Mesenchymal stem cell (in vitro differentiated cells and primary cell): ENCODE data around the gene MANEA.

ENCODE experiments used
- DNase-seq: peaks from one replicate; pipeline ENCODE4 v3.0.0-alpha.2; 2013
- H2AFZ ChIP-seq: one replicate; pipeline ENCODE4 v1.6.1; 2013; ENCODE audit warnings: low read depth, mild to moderate bottlenecking, control low read depth, inconsistent platforms, low read length, moderate library complexity
- H2AK5ac ChIP-seq: 2 replicates; pipeline ENCODE4 v1.6.1; 2013; ENCODE audit warnings: low read length, moderate library complexity, mild to moderate bottlenecking, inconsistent platforms; ENCODE audit not compliant: severe bottlenecking
- H2BK120ac ChIP-seq: one replicate; pipeline ENCODE4 v1.6.1; 2013; ENCODE audit warnings: low read depth, mild to moderate bottlenecking, inconsistent platforms, low read length, moderate library complexity
- H2BK12ac ChIP-seq, 2 experiments: one replicate each; pipeline ENCODE4 v1.6.1; 2013; ENCODE audit warnings: inconsistent platforms in 2 of 2, low read length in 2 of 2, mild to moderate bottlenecking in 2 of 2, moderate library complexity in 2 of 2, control low read depth in 1 of 2
- H2BK15ac ChIP-seq: one replicate; pipeline ENCODE4 v1.6.1; 2013; ENCODE audit warnings: mild to moderate bottlenecking, low read depth, inconsistent platforms; ENCODE audit not compliant: poor library complexity, severe bottlenecking
- H2BK5ac ChIP-seq: 2 replicates; pipeline ENCODE4 v1.6.1; 2013; ENCODE audit warnings: low read depth, mild to moderate bottlenecking, low read length, control low read depth, inconsistent platforms; ENCODE audit not compliant: poor library complexity, severe bottlenecking
- H3K14ac ChIP-seq, 2 experiments: one replicate each; pipeline ENCODE4 v1.6.1; 2013; ENCODE audit warnings: inconsistent platforms in 2 of 2, low read length in 2 of 2, control low read depth in 1 of 2, mild to moderate bottlenecking in 1 of 2, moderate library complexity in 1 of 2
- H3K18ac ChIP-seq, 2 experiments: one replicate each; pipeline ENCODE4 v1.6.1; 2013; ENCODE audit warnings: inconsistent platforms in 2 of 2, low read length in 2 of 2, control low read depth in 1 of 2, low read depth in 1 of 2, mild to moderate bottlenecking in 1 of 2
- H3K23ac ChIP-seq, 2 experiments: one replicate each; pipeline ENCODE4 v1.6.1; 2013; ENCODE audit warnings: inconsistent platforms in 2 of 2, low read length in 2 of 2, mild to moderate bottlenecking in 2 of 2, moderate library complexity in 2 of 2, control low read depth in 1 of 2
- H3K27ac ChIP-seq: 2 replicates; pipeline ENCODE4 v1.5.1; 2013; ENCODE audit warnings: mild to moderate bottlenecking, moderate library complexity, low read length, control low read depth, inconsistent platforms; ENCODE audit not compliant: poor library complexity, severe bottlenecking
- H3K27me3 ChIP-seq, 2 experiments: 2 replicates each; pipeline versions ENCODE4 v1.6.1 to v1.7.0; 2013; ENCODE audit warnings: low read length in 2 of 2, mild to moderate bottlenecking in 2 of 2, moderate library complexity in 2 of 2, control low read depth in 1 of 2, inconsistent platforms in 1 of 2; ENCODE audit not compliant: control insufficient read depth in 1 of 2, insufficient read depth in 1 of 2
- H3K36me3 ChIP-seq, 2 experiments: 2 replicates each; pipeline versions ENCODE4 v1.6.1 to v1.7.0; 2013; ENCODE audit warnings: low read length in 2 of 2, control low read depth in 1 of 2, inconsistent platforms in 1 of 2, low read depth in 1 of 2, mild to moderate bottlenecking in 1 of 2; ENCODE audit not compliant: insufficient read depth in 2 of 2, control insufficient read depth in 1 of 2
- H3K4ac ChIP-seq, 2 experiments: one replicate each; pipeline ENCODE4 v1.6.1; 2013; ENCODE audit warnings: inconsistent platforms in 2 of 2, low read length in 2 of 2, mild to moderate bottlenecking in 2 of 2, moderate library complexity in 2 of 2, control low read depth in 1 of 2, low read depth in 1 of 2
- H3K4me1 ChIP-seq: 2 replicates; pipeline ENCODE4 v1.6.1; 2013; ENCODE audit warnings: low read depth, low read length, control low read depth; ENCODE audit not compliant: control insufficient read depth, insufficient read depth
- H3K4me2 ChIP-seq: 2 replicates; pipeline ENCODE4 v1.6.1; 2013; ENCODE audit warnings: low read length, mild to moderate bottlenecking, inconsistent platforms; ENCODE audit not compliant: poor library complexity, severe bottlenecking
- H3K4me3 ChIP-seq, 2 experiments: 2 replicates each; pipeline versions ENCODE4 v1.5.1 to v1.7.0; 2013; ENCODE audit warnings: low read length in 2 of 2, mild to moderate bottlenecking in 2 of 2, control low read depth in 1 of 2, low read depth in 1 of 2; ENCODE audit not compliant: insufficient read depth in 1 of 2
- H3K79me1 ChIP-seq: replicated peaks from 2 replicates; pipeline ENCODE4 v1.6.1; 2013; ENCODE audit warnings: mild to moderate bottlenecking, control low read depth, low read length, inconsistent platforms; ENCODE audit not compliant: poor library complexity, severe bottlenecking
- H3K9ac ChIP-seq: 2 replicates; pipeline ENCODE4 v1.7.0; 2013; ENCODE audit warnings: mild to moderate bottlenecking, low read length, moderate library complexity
- H3K9me3 ChIP-seq: 2 replicates; pipeline ENCODE4 v1.7.0; 2013; ENCODE audit warnings: mild to moderate bottlenecking, low read length; ENCODE audit not compliant: control insufficient read depth
- H4K8ac ChIP-seq: one replicate; pipeline ENCODE4 v1.6.1; 2013; ENCODE audit warnings: inconsistent platforms, mild to moderate bottlenecking, low read length, moderate library complexity
- H4K91ac ChIP-seq: one replicate; pipeline ENCODE4 v1.6.1; 2013; ENCODE audit warnings: mild to moderate bottlenecking, low read length, inconsistent platforms
- WGBS: methylation state at CpG from one replicate; pipeline ENCODE4 v1.1.7; 2013; ENCODE audit warnings: mixed read lengths; 5-methylcytosine and 5-hydroxymethylcytosine counted together

Gene MANEA

GRCh38 chr6:95614094-95614493 is 36.8 kb downstream of the MANEA start:
- Histone ChIP-seq H2AK5ac (no peak overlapping the region), H3K9me3 (no peaks in the 10 kb centered on the region), H3K79me1 (no peaks in the 10 kb centered on the region), H3K4me2 (no peak overlapping the region), H3K27me3 (no peaks in the 10 kb centered on the region), H3K4ac (no peak overlapping the region), H3K36me3 (no peaks in the 10 kb centered on the region), H4K8ac (no peak overlapping the region), H3K27ac (no peak overlapping the region), H2BK12ac (no peak overlapping the region), H2BK5ac (no peak overlapping the region), H3K18ac (no peak overlapping the region), H3K4me1 (no peaks in the 10 kb centered on the region), H4K91ac (no peak overlapping the region), H2BK15ac (no peak overlapping the region), H3K23ac (no peak overlapping the region), H3K14ac (no peak overlapping the region), H2AFZ (no peak overlapping the region), H3K9ac (no peak overlapping the region), H3K4me3 (no peak overlapping the region), H2BK120ac (no peak overlapping the region)
- WGBS: no CpG with 5 or more reads among the region's 3 CpGs
- DNase-seq: no peak

GRCh38 chr6:95629551-95629950 is 52.2 kb downstream of the MANEA start:
- H2AK5ac ChIP-seq: no peak overlapping the region
- H3K14ac ChIP-seq: no peak overlapping the region
- H3K27me3 ChIP-seq: no peaks in the 10 kb centered on the region
- H2BK12ac ChIP-seq: no peak overlapping the region
- no peak for DNase-seq
- H3K79me1 ChIP-seq: no peaks in the 10 kb centered on the region
- H3K27ac ChIP-seq: no peak overlapping the region
- H3K36me3 ChIP-seq: no peaks in the 10 kb centered on the region
- no peak overlapping the region for H2BK120ac ChIP-seq
- H3K4me3 ChIP-seq: no peak overlapping the region
- H2AFZ ChIP-seq: no peak overlapping the region
- no peak overlapping the region for H3K23ac ChIP-seq
- H3K9ac ChIP-seq: no peak overlapping the region
- no peak overlapping the region for H4K91ac ChIP-seq
- no peak overlapping the region for H2BK15ac ChIP-seq
- no peak overlapping the region for H3K4ac ChIP-seq
- WGBS: 88% methylated on average over 2 of the region's 2 CpGs
- no peak overlapping the region for H3K18ac ChIP-seq
- H3K4me1 ChIP-seq: no peaks in the 10 kb centered on the region
- peaks cover 4% of the 10 kb centered on the region for H3K9me3 ChIP-seq
- no peak overlapping the region for H2BK5ac ChIP-seq
- H3K4me2 ChIP-seq: no peak overlapping the region
- H4K8ac ChIP-seq: no peak overlapping the region

DNA sequence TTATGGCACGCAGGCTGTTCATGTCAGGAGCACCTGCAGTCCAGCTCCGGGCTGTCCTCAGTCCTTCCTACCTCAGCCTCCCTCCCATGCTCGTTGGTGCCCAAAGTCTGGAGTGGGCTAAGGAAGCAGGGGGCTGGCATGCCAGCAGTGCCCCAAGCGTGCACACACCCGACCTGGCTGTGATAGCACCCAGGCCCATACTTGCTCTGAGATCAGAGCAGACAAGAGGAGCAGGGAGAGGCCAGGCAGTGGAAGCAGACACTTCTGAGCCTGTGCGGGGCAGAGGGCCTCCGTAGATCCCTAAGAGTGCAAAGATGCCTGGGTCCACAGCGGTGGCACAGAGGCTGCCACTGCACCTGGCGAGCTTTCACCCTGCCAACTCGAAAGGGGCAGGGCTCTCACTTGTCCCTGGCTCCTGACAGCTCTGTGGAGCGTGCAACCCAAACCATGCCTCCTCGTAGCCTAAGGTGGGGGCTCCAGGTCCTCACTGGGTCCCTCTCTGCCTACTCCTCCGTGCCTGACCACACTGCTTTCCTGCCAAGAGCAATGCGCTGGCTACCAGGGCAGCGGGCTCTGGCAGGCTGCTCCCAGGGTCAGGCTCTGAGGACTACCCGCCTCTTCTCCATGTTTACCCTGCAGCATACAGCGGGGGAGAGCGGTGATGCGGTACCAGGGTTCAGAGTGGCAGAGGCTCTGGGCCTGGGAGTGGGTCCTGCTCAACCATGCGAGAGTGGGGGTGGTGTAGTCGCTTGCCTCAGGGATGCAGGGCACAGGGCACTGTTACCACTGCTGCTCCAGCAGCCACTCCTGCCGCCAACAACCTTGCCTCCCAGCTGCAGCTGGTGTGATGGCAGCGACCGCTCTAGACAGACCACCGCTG is 59.5 kb downstream of the MANEA start:
- no peaks in the 10 kb centered on the region for H3K27me3 ChIP-seq
- no peaks in the 10 kb centered on the region for H3K79me1 ChIP-seq
- no peak overlapping the region for H3K4me3 ChIP-seq
- no peak overlapping the region for H3K9ac ChIP-seq
- peaks cover 3% of the 10 kb centered on the region for H3K9me3 ChIP-seq
- peaks cover 2% of the 10 kb centered on the region for H3K4me1 ChIP-seq
- H3K4me2 ChIP-seq: no peak overlapping the region
- no peak overlapping the region for H2AFZ ChIP-seq
- H3K36me3 ChIP-seq: no peaks in the 10 kb centered on the region
- DNase-seq: no peak
- no peak overlapping the region for H4K8ac ChIP-seq
- peak overlapping the region in 1 of 2 experiments; percentile 36 for H3K14ac ChIP-seq
- no peak overlapping the region for H3K27ac ChIP-seq
- H2BK120ac ChIP-seq: no peak overlapping the region
- H4K91ac ChIP-seq: no peak overlapping the region
- WGBS: 90% methylated on average over 24 of the region's 25 CpGs
- no peak overlapping the region for H3K4ac ChIP-seq
- no peak overlapping the region for H2AK5ac ChIP-seq
- no peak overlapping the region for H2BK15ac ChIP-seq
- no peak overlapping the region for H2BK12ac ChIP-seq
- no peak overlapping the region for H2BK5ac ChIP-seq
- H3K18ac ChIP-seq: no peak overlapping the region
- H3K23ac ChIP-seq: peak overlapping the region in 1 of 2 experiments; percentile 5

GRCh38 chr6:95648636-95649035 is 71.3 kb downstream of the MANEA start:
- no peak overlapping the region for H3K4me2 ChIP-seq
- H3K36me3 ChIP-seq: no peaks in the 10 kb centered on the region
- no peak overlapping the region for H3K4me3 ChIP-seq
- H3K27ac ChIP-seq: no peak overlapping the region
- no peak overlapping the region for H4K91ac ChIP-seq
- no peaks in the 10 kb centered on the region for H3K9me3 ChIP-seq
- H3K9ac ChIP-seq: no peak overlapping the region
- H3K14ac ChIP-seq: no peak overlapping the region
- DNase-seq: no peak
- no peaks in the 10 kb centered on the region for H3K79me1 ChIP-seq
- H2BK15ac ChIP-seq: no peak overlapping the region
- H4K8ac ChIP-seq: no peak overlapping the region
- H3K27me3 ChIP-seq: no peaks in the 10 kb centered on the region
- no peaks in the 10 kb centered on the region for H3K4me1 ChIP-seq
- H3K18ac ChIP-seq: no peak overlapping the region
- WGBS: 86% methylated on average over 2 of the region's 2 CpGs
- H2AFZ ChIP-seq: no peak overlapping the region
- no peak overlapping the region for H3K23ac ChIP-seq
- H2BK5ac ChIP-seq: no peak overlapping the region
- H2BK12ac ChIP-seq: no peak overlapping the region
- H2AK5ac ChIP-seq: no peak overlapping the region
- H2BK120ac ChIP-seq: no peak overlapping the region
- no peak overlapping the region for H3K4ac ChIP-seq
